Stimulated activated naive CD4-positive, alpha-beta T cell (primary cell): ENCODE measurements around the gene STAT5A.
A peak's percentile ranks its signal among the peaks of the same experiment; 100 is the strongest.
"Not testable (repeated sequence)": the region's sequence is repeated elsewhere in the genome, so short reads cannot be mapped to it uniquely, and the experiment has no call there.

Experiments
- DNase-seq, 6 experiments: peaks; one replicate each; lab custom pipeline; 2025; lab: John Stamatoyannopoulos, UW

The STAT5A gene

GRCh38 chr17:42287977-42288802, at the start of gene STAT5A:
TSS of gene STAT5A (plus strand) at chr17:42288498. CDS start at chr17:42289412, 914 bp downstream.
- DNase-seq, result peak; percentile 60 to 76 (median 68)

- not testable (repeated sequence) for DNase-seq
Measured at GRCh38 chr17:42239576-42239975, 48.7 kb upstream of the STAT5A start.

- no peak for DNase-seq
Measured at GRCh38 chr17:42240201-42240600, 48.1 kb upstream of the STAT5A start.

- DNase-seq, result not testable (repeated sequence)
Measured at GRCh38 chr17:42240863-42241262, 47.4 kb upstream of the STAT5A start.

GRCh38 chr17:42241871-42242270, 46.4 kb upstream of the STAT5A start:
- DNase-seq, result no peak

- no peak for DNase-seq
Measured at GRCh38 chr17:42243493-42243982, 44.8 kb upstream of the STAT5A start.

- not testable (repeated sequence) for DNase-seq
Measured at GRCh38 chr17:42244116-42244515, 44.2 kb upstream of the STAT5A start.

- not testable (repeated sequence) for DNase-seq
Measured at GRCh38 chr17:42245183-42245582, 43.1 kb upstream of the STAT5A start.

GRCh38 chr17:42246515-42246914, 41.8 kb upstream of the STAT5A start:
- peak in 1 of 6 experiments; percentile 20 for DNase-seq

- DNase-seq, result peak in 1 of 6 experiments; percentile 12
Measured at GRCh38 chr17:42247734-42248133, 40.6 kb upstream of the STAT5A start.

GRCh38 chr17:42248351-42249179, 39.7 kb upstream of the STAT5A start:
- DNase-seq, result peak; percentile 58 to 92 (median 85)

- DNase-seq, result peak; percentile 16 to 74 (median 48)
Measured at GRCh38 chr17:42249681-42250446, 38.4 kb upstream of the STAT5A start.

- no peak for DNase-seq
Measured at GRCh38 chr17:42251115-42251514, 37.2 kb upstream of the STAT5A start.

GRCh38 chr17:42252597-42253550, 35.4 kb upstream of the STAT5A start:
- DNase-seq, result no peak

- DNase-seq, result no peak
Measured at GRCh38 chr17:42253578-42253977, 34.7 kb upstream of the STAT5A start.

GRCh38 chr17:42255445-42255844, 32.9 kb upstream of the STAT5A start:
- DNase-seq, result no peak

GRCh38 chr17:42260318-42260717, 28.0 kb upstream of the STAT5A start:
- no peak for DNase-seq

- not testable (repeated sequence) for DNase-seq
Measured at GRCh38 chr17:42264366-42264765, 23.9 kb upstream of the STAT5A start.

GRCh38 chr17:42266462-42266861, 21.8 kb upstream of the STAT5A start:
- DNase-seq, result no peak

GRCh38 chr17:42266918-42267766, 21.2 kb upstream of the STAT5A start:
- peak in 4 of 6 experiments; percentile 13 to 42 (median 34) for DNase-seq
